GM12892 (cell line): ENCODE results near the gene VAV1.

Experiments used
- POLR2A ChIP-seq: IDR thresholded peaks from 2 replicates; pipeline ENCODE4 v1.6.1; 2011; ENCODE audit warnings: low read depth, low read length, control low read depth
- POLR2AphosphoS5 ChIP-seq: IDR thresholded peaks from 2 replicates; pipeline ENCODE4 v1.6.1; 2011; ENCODE audit warnings: low read depth, low read length, control low read depth
- TAF1 ChIP-seq: IDR thresholded peaks from 2 replicates; pipeline ENCODE4 v1.6.1; 2011; ENCODE audit warnings: low read depth, mild to moderate bottlenecking, control low read depth, low read length, borderline replicate concordance

DNA sequence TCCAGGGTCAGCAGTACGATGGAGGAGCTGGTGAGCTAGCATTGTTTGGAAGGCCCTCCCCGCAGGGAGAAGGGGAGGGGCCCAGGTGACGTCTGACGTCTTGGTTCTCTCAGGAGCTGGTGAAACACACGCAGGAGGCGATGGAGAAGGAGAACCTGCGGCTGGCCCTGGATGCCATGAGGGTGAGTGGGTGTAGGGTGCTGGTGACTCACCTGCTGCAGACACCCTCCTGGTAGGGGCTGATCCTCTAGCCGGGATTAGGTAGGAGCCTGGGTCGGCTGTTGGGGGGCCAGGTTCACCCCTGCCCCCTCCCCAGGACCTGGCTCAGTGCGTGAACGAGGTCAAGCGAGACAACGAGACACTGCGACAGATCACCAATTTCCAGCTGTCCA lies 55.8 kb downstream of the VAV1 start:
- TF ChIP-seq POLR2A = no peak
- TF ChIP-seq POLR2AphosphoS5 = no peak
- TF ChIP-seq TAF1 = no peak
